BLaER1 treated with 17β-estradiol and CSF1 and Interleukin-3, amounts not matched to agents 10 nM and 100 nM (cell line): ENCODE measurements around the gene PFN4.
"Not testable (repeated sequence)": the region's sequence is repeated elsewhere in the genome, so short reads cannot be mapped to it uniquely, and the experiment has no call there.

Experiments used
- H3K27ac ChIP-seq, 11 experiments: shearing (Covaris generic); formaldehyde crosslinking; 2 replicates each; pipeline ENCODE4 v1.8.1; 2022
- H3K27me3 ChIP-seq, 11 experiments: shearing (Covaris generic); formaldehyde crosslinking; 2 replicates each; pipeline ENCODE4 v1.8.1; 2022
- H3K36me3 ChIP-seq, 11 experiments: shearing (Covaris generic); formaldehyde crosslinking; 2 replicates each; pipeline ENCODE4 v1.8.1; 2022
- H3K4me1 ChIP-seq, 10 experiments: shearing (Covaris generic); formaldehyde crosslinking; 2 replicates each; pipeline ENCODE4 v1.8.1; 2022
- H3K4me2 ChIP-seq, 11 experiments: shearing (Covaris generic); formaldehyde crosslinking; 2 replicates each; pipeline ENCODE4 v1.8.1; 2022
- H3K4me3 ChIP-seq, 10 experiments: shearing (Covaris generic); formaldehyde crosslinking; 2 replicates each; pipeline ENCODE4 v1.8.1; 2022
- H3K9ac ChIP-seq, 11 experiments: shearing (Covaris generic); formaldehyde crosslinking; 2 replicates each; pipeline ENCODE4 v1.8.1; 2022
- H3K9me3 ChIP-seq, 11 experiments: shearing (Covaris generic); formaldehyde crosslinking; replicated peaks in 1 of 11; 2 replicates each; pipeline ENCODE4 v1.8.1; 2022
- H4K20me1 ChIP-seq, 11 experiments: shearing (Covaris generic); formaldehyde crosslinking; 2 replicates each; pipeline ENCODE4 v1.8.1; 2022
- Cebpa-rat ChIP-seq, 11 experiments: shearing (Covaris generic); IDR thresholded peaks; 2 replicates each; pipeline ENCODE4 v1.8.1; 2022

Gene PFN4

GRCh38 chr2:24106786-24107185 is 16.3 kb downstream of the PFN4 start:
- Histone ChIP-seq H4K20me1 (no peaks in the 10 kb centered on the region), H3K9ac (no peak overlapping the region), H3K4me1 (peaks cover 0 to 9% (median 7%) of the 10 kb centered on the region in 10 experiments; a peak in 12 of 20 replicates), H3K27me3 (no peaks in the 10 kb centered on the region), H3K4me3 (no peak overlapping the region), H3K36me3 (peaks cover under 1 to 43% (median 29%) of the 10 kb centered on the region in 11 experiments; a peak in 18 of 22 replicates), H3K9me3 (peaks cover 37 to 61% (median 48%) of the 10 kb centered on the region in 11 experiments), H3K27ac (no peak overlapping the region), H3K4me2 (no peak overlapping the region)
- no peak for TF ChIP-seq Cebpa-rat (IDR thresholded peaks at IDR 0.05)

DNA sequence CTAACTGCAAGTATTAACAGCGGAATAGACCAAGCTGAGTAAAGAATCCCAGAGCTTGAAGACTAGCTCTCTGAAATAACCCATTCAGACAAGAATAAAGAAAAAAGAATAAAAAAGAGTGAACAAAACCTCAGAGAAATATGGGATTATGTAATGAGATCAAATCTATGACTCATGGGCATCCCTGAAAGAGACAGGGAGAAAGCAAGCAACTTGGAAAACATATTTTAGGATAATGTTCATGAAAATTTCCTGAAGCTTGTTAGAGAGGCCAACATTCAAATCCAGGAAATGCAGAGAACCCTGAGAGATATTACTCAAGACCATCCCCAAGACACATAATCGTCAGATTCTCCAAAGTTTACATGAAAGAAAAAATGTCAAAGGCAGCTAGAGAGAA is 17.3 kb downstream of the PFN4 start:
- peaks cover 0 to 9% (median 7%) of the 10 kb centered on the region in 10 experiments; a peak in 12 of 20 replicates for H3K4me1 ChIP-seq
- H3K27me3 ChIP-seq = no peaks in the 10 kb centered on the region
- H3K9ac ChIP-seq = no peak overlapping the region
- no peaks in the 10 kb centered on the region; a peak in 1 of 22 replicates for H4K20me1 ChIP-seq
- H3K9me3 ChIP-seq = peaks cover 37 to 61% (median 48%) of the 10 kb centered on the region in 11 experiments
- H3K4me2 ChIP-seq = no peak overlapping the region
- H3K36me3 ChIP-seq = peaks cover 4 to 47% (median 32%) of the 10 kb centered on the region in 11 experiments; a peak in 18 of 22 replicates
- TF ChIP-seq Cebpa-rat (IDR thresholded peaks at IDR 0.05) = no peak
- no peak overlapping the region for H3K27ac ChIP-seq
- no peak overlapping the region for H3K4me3 ChIP-seq

- peaks cover 0 to 9% (median 7%) of the 10 kb centered on the region in 10 experiments; a peak in 12 of 20 replicates for H3K4me1 ChIP-seq
- no peaks in the 10 kb centered on the region for H3K27me3 ChIP-seq
- H4K20me1 ChIP-seq = no peaks in the 10 kb centered on the region; a peak in 1 of 22 replicates
- no peak overlapping the region for H3K27ac ChIP-seq
- H3K9ac ChIP-seq = no peak overlapping the region
- H3K4me2 ChIP-seq = peak overlapping the region in 5 of 11 experiments; percentile 3 to 33 (median 23); a peak in 5 of 22 replicates
- peaks cover 37 to 61% (median 48%) of the 10 kb centered on the region in 11 experiments for H3K9me3 ChIP-seq
- H3K36me3 ChIP-seq = peaks cover 4 to 47% (median 32%) of the 10 kb centered on the region in 11 experiments; a peak in 18 of 22 replicates
- H3K4me3 ChIP-seq = no peak overlapping the region
- TF ChIP-seq Cebpa-rat (IDR thresholded peaks at IDR 0.05) = no peak
These were observed 18.2 kb downstream of the PFN4 start for GRCh38 chr2:24104906-24105305.

DNA sequence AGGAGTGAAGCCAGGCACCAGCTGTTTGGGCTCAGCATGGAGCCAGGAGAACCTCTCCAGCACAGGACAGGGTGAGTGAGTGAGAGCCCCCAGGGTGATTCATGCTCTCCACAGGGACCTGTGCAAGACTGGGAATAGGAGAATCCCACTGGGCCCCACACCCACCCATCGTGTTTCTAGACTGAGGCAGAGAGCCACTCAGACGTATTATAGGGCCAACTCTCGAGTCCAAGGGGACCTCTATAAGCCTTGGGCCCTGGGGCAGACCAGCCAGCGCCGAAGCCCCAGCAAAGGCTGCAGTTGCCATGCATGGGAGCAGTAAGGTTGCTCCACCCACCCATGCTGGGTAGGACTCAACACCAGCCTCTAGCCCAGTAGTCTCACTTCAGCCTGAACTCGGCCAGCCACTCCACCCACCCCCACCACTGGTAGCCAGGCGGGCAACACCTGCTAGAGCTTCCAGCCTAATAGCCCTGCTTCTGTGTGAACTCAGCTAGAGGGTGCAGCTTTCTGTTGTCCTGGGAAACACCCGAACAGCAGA is 19.0 kb downstream of the PFN4 start:
- Histone ChIP-seq H3K9ac (no peak overlapping the region), H4K20me1 (no peaks in the 10 kb centered on the region; a peak in 1 of 22 replicates), H3K9me3 (peaks cover 30 to 58% (median 47%) of the 10 kb centered on the region in 11 experiments), H3K27me3 (no peaks in the 10 kb centered on the region), H3K27ac (no peak overlapping the region), H3K4me3 (no peak overlapping the region), H3K4me2 (peak overlapping the region in 5 of 11 experiments; percentile 3 to 33 (median 23); a peak in 4 of 22 replicates), H3K36me3 (peaks cover 4 to 47% (median 32%) of the 10 kb centered on the region in 11 experiments; a peak in 18 of 22 replicates), H3K4me1 (peaks cover 0 to 9% (median 7%) of the 10 kb centered on the region in 10 experiments; a peak in 12 of 20 replicates)
- TF ChIP-seq Cebpa-rat (IDR thresholded peaks at IDR 0.05) = no peak

DNA sequence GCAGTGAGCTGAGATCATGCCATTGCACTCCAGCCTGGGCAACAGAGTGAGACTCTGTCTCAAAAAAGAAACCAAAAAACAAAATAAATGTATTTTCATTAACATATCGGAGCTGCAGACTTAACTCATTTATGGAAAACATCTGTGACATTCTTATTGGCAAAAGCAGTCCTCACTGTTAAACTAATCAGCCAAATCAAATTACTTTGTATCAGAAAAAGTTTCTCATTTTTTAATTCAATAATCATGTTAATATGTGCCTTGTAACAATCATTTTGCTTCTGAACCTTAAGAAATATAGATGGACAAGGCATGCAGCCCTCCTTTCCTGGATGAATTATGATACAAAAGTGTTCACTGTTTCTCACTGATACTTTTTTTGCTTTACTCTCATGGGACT is 20.5 kb downstream of the PFN4 start:
- Histone ChIP-seq H3K4me3 (no peak overlapping the region), H3K27ac (no peak overlapping the region), H3K36me3 (peaks cover 4 to 47% (median 32%) of the 10 kb centered on the region in 11 experiments; a peak in 18 of 22 replicates), H3K27me3 (no peaks in the 10 kb centered on the region), H3K9me3 (peaks cover 20 to 48% (median 35%) of the 10 kb centered on the region in 11 experiments), H3K4me2 (no peak overlapping the region), H3K4me1 (peaks cover 0 to 9% (median 7%) of the 10 kb centered on the region in 10 experiments; a peak in 12 of 20 replicates), H4K20me1 (no peaks in the 10 kb centered on the region; a peak in 1 of 22 replicates), H3K9ac (no peak overlapping the region)
- no peak for TF ChIP-seq Cebpa-rat (IDR thresholded peaks at IDR 0.05)

GRCh38 chr2:24101992-24102391 is 21.1 kb downstream of the PFN4 start:
- Histone ChIP-seq H3K9ac (no peak overlapping the region), H4K20me1 (no peaks in the 10 kb centered on the region; a peak in 1 of 22 replicates), H3K9me3 (peaks cover 14 to 42% (median 32%) of the 10 kb centered on the region in 11 experiments), H3K36me3 (peaks cover 4 to 47% (median 32%) of the 10 kb centered on the region in 11 experiments; a peak in 18 of 22 replicates), H3K27me3 (no peaks in the 10 kb centered on the region), H3K4me1 (peaks cover 0 to 9% (median 7%) of the 10 kb centered on the region in 10 experiments; a peak in 12 of 20 replicates), H3K27ac (no peak overlapping the region), H3K4me3 (no peak overlapping the region), H3K4me2 (no peak overlapping the region)
- TF ChIP-seq Cebpa-rat (IDR thresholded peaks at IDR 0.05) = no peak

DNA sequence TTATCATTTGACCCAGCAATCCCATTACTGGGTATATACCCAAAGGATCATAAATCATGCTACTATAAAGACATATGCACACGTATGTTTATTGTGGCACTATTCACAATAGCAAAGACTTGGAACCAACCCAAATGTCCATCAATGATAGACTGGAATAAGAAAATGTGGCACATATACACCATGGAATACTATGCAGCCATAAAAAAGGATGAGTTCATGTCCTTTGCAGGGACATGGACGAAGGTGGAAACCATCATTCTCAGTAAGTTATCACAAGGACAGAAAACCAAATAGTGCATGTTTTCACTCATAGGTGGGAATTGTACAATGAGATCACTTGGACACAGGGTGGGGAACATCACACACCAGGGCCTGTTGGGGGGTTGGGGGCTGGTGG is 22.4 kb downstream of the PFN4 start:
- peaks cover 11 to 53% (median 38%) of the 10 kb centered on the region in 11 experiments; a peak in 21 of 22 replicates for H3K36me3 ChIP-seq
- peaks cover 2 to 35% (median 23%) of the 10 kb centered on the region in 11 experiments; a peak in 19 of 22 replicates for H3K9me3 ChIP-seq
- H3K27ac ChIP-seq, H3K4me2 ChIP-seq, H3K27me3 ChIP-seq, H3K9ac ChIP-seq, H3K4me1 ChIP-seq, H4K20me1 ChIP-seq, H3K4me3 ChIP-seq: not testable (repeated sequence)

- Histone ChIP-seq H3K36me3 (peaks cover 23 to 66% (median 34%) of the 10 kb centered on the region in 11 experiments; a peak in 21 of 22 replicates), H3K9me3 (peaks cover 0 to 18% (median 12%) of the 10 kb centered on the region in 11 experiments; a peak in 9 of 22 replicates)
- H3K27me3 ChIP-seq, H3K4me1 ChIP-seq, H4K20me1 ChIP-seq, H3K4me2 ChIP-seq, H3K9ac ChIP-seq, H3K4me3 ChIP-seq, H3K27ac ChIP-seq: not testable (repeated sequence)
These were observed 27.9 kb downstream of the PFN4 start for GRCh38 chr2:24095171-24095677.

DNA sequence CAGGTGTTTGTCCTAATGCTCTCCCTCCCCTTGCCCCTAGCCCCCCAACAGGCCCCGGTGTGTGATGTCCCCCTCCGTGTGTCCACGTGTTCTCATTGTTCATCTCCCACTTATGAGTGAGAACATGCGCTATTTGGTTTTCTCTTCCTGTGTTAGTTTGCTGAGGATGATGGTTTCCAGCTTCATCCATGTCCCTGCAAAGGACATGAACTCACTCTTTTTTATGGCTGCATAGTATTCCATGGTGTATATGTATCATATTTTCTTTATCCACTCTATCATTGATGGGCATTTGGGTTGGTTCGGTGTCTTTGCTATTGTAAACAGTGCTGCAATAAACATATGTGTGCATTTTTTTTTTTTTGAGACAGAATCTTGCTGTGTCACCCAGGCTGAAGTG is 29.9 kb downstream of the PFN4 start:
- peaks cover 32 to 86% (median 49%) of the 10 kb centered on the region in 11 experiments; a peak in 21 of 22 replicates for H3K36me3 ChIP-seq
- not testable (repeated sequence) for H4K20me1 ChIP-seq, H3K27ac ChIP-seq, H3K27me3 ChIP-seq, H3K4me1 ChIP-seq, H3K4me2 ChIP-seq, H3K9ac ChIP-seq, H3K4me3 ChIP-seq
- peaks cover 0 to 15% (median 10%) of the 10 kb centered on the region in 11 experiments; a peak in 9 of 22 replicates for H3K9me3 ChIP-seq
